Thymus (tissue), 11 donors: ENCODE measurements around the gene PCBD1. TPM values are rescaled to one million over a fixed set of nuclear protein-coding genes. Genes with fewer than 3 reads are reported as not detected.

Experiments
- DNase-seq, 9 donors: peaks; one replicate each; pipeline ENCODE4 v3.0.0-alpha.2; 2013; ENCODE audit warnings: low spot score in 9 of 9, low read depth in 6 of 9, missing footprints in 1 of 9
- H3K27ac ChIP-seq, 2 donors: one replicate each; pipeline ENCODE4 v1.5.1; 2013; ENCODE audit warnings: control low read depth in 1 of 2, low read depth in 1 of 2, low read length in 1 of 2, mild to moderate bottlenecking in 1 of 2, moderate library complexity in 1 of 2
- H3K27me3 ChIP-seq, 2 donors: one replicate each; pipeline ENCODE4 v1.5.1; 2013; ENCODE audit warnings: low read length in 1 of 2; ENCODE audit not compliant: control insufficient read depth in 2 of 2, insufficient read depth in 1 of 2
- H3K36me3 ChIP-seq, 2 donors: one replicate each; pipeline ENCODE4 v1.5.1; 2013; ENCODE audit warnings: low read length in 1 of 2, mild to moderate bottlenecking in 1 of 2, moderate library complexity in 1 of 2; ENCODE audit not compliant: control insufficient read depth in 2 of 2, insufficient read depth in 2 of 2
- H3K4me1 ChIP-seq, 2 donors: one replicate each; pipeline ENCODE4 v1.5.1; 2013; ENCODE audit warnings: low read length in 2 of 2; ENCODE audit not compliant: control insufficient read depth in 2 of 2, insufficient read depth in 2 of 2
- H3K4me3 ChIP-seq, 2 donors: one replicate each; pipeline ENCODE4 v1.5.1; 2013; ENCODE audit warnings: low read length in 2 of 2, control low read depth in 1 of 2, mild to moderate bottlenecking in 1 of 2
- H3K9me3 ChIP-seq, 2 donors: one replicate each; pipeline ENCODE4 v1.5.1; 2013; ENCODE audit warnings: low read length in 1 of 2, mild to moderate bottlenecking in 1 of 2; ENCODE audit not compliant: control insufficient read depth in 2 of 2, insufficient read depth in 1 of 2
- WGBS: extraction: QIAGEN DNeasy Blood & Tissue Kit; methylation state at CpG from one replicate; pipeline ENCODE4 v1.1.7; 2013; 5-methylcytosine and 5-hydroxymethylcytosine counted together
- polyA plus RNA-seq: library from polyadenylated mRNA; stranded (reverse); fragments of 200-250 nt; gene quantifications from one replicate; pipeline ENCODE4 v1.2.3, GENCODE V29; 2013
- total RNA-seq: library from RNA; stranded (reverse); fragments of 120-200 nt; gene quantifications from one replicate; pipeline ENCODE4 v1.2.4, GENCODE V29; 2013
- donor health status: healthy.

Gene PCBD1
- total and polyA plus RNA-seq, 2 donors = 22.0 to 59.0 TPM

GRCh38 chr10:70896551-70896950, 8.2 kb upstream of the PCBD1 start:
- Histone ChIP-seq H3K4me1 (peaks cover 0 to 13% of the 10 kb centered on the region in 2 donors), H3K4me3 (no peak overlapping the region), H3K27me3 (no peaks in the 10 kb centered on the region), H3K27ac (no peak overlapping the region), H3K36me3 (no peaks in the 10 kb centered on the region), H3K9me3 (no peaks in the 10 kb centered on the region)
- WGBS = 98% methylated on average over 1 of the region's 1 CpG
- no peak for DNase-seq

GRCh38 chr10:70894416-70894815, 6.1 kb upstream of the PCBD1 start:
- no peaks in the 10 kb centered on the region for H3K27me3 ChIP-seq
- no peak overlapping the region for H3K27ac ChIP-seq
- 97% methylated on average over 2 of the region's 2 CpGs for WGBS
- H3K4me3 ChIP-seq = no peak overlapping the region
- no peak for DNase-seq
- H3K9me3 ChIP-seq = no peaks in the 10 kb centered on the region
- no peaks in the 10 kb centered on the region for H3K36me3 ChIP-seq
- peaks cover 0 to 13% of the 10 kb centered on the region in 2 donors for H3K4me1 ChIP-seq

GRCh38 chr10:70893227-70894006, 5.1 kb upstream of the PCBD1 start:
- Histone ChIP-seq H3K9me3 (no peaks in the 10 kb centered on the region), H3K27me3 (peaks cover 0 to 5% of the 10 kb centered on the region in 2 donors), H3K27ac (no peak overlapping the region), H3K4me1 (peaks cover 1 to 17% of the 10 kb centered on the region in 2 donors), H3K36me3 (no peaks in the 10 kb centered on the region), H3K4me3 (no peak overlapping the region)
- 62% methylated on average over 10 of the region's 10 CpGs for WGBS
- DNase-seq = peak in 5 of 9 donors; percentile 15 to 64 (median 30)

GRCh38 chr10:70892631-70893030, 4.3 kb upstream of the PCBD1 start:
- 98% methylated on average over 4 of the region's 4 CpGs for WGBS
- Histone ChIP-seq H3K9me3 (no peaks in the 10 kb centered on the region), H3K4me3 (no peak overlapping the region), H3K36me3 (no peaks in the 10 kb centered on the region), H3K4me1 (peaks cover 3 to 19% of the 10 kb centered on the region in 2 donors), H3K27ac (no peak overlapping the region), H3K27me3 (peaks cover 0 to 11% of the 10 kb centered on the region in 2 donors)
- no peak for DNase-seq

GRCh38 chr10:70891627-70892026, 3.3 kb upstream of the PCBD1 start:
- H3K4me1 ChIP-seq = peaks cover 3 to 21% of the 10 kb centered on the region in 2 donors
- H3K4me3 ChIP-seq = no peak overlapping the region
- H3K36me3 ChIP-seq = no peaks in the 10 kb centered on the region
- no peaks in the 10 kb centered on the region for H3K9me3 ChIP-seq
- DNase-seq = no peak
- no peak overlapping the region for H3K27ac ChIP-seq
- WGBS = 96% methylated on average over 1 of the region's 1 CpG
- H3K27me3 ChIP-seq = peaks cover 0 to 14% of the 10 kb centered on the region in 2 donors

GRCh38 chr10:70890917-70891431, 2.6 kb upstream of the PCBD1 start:
- 97% methylated on average over 7 of the region's 7 CpGs for WGBS
- Histone ChIP-seq H3K9me3 (no peaks in the 10 kb centered on the region), H3K27me3 (peaks cover 0 to 14% of the 10 kb centered on the region in 2 donors), H3K4me3 (no peak overlapping the region), H3K36me3 (no peaks in the 10 kb centered on the region), H3K4me1 (peaks cover 3 to 21% of the 10 kb centered on the region in 2 donors), H3K27ac (no peak overlapping the region)
- DNase-seq = no peak

GRCh38 chr10:70889291-70889690, 926 bp upstream of the PCBD1 start:
- Histone ChIP-seq H3K4me3 (no peak overlapping the region), H3K27ac (no peak overlapping the region), H3K9me3 (no peaks in the 10 kb centered on the region), H3K36me3 (peaks cover 0 to 4% of the 10 kb centered on the region in 2 donors), H3K4me1 (peaks cover 3 to 21% of the 10 kb centered on the region in 2 donors), H3K27me3 (peaks cover 0 to 14% of the 10 kb centered on the region in 2 donors)
- WGBS = 98% methylated on average over 3 of the region's 3 CpGs
- DNase-seq = no peak

- H3K36me3 ChIP-seq = peaks cover 0 to 4% of the 10 kb centered on the region in 2 donors
- H3K4me1 ChIP-seq = peaks cover 3 to 9% of the 10 kb centered on the region in 2 donors
- H3K4me3 ChIP-seq = peak overlapping the region; percentile 61 to 70
- DNase-seq = no peak
- WGBS = 87% methylated on average over 12 of the region's 12 CpGs
- H3K27ac ChIP-seq = peak overlapping the region in 1 of 2 donors; percentile 55
- no peaks in the 10 kb centered on the region for H3K9me3 ChIP-seq
- peaks cover 0 to 14% of the 10 kb centered on the region in 2 donors for H3K27me3 ChIP-seq
Measured at GRCh38 chr10:70886921-70887665, 1.3 kb downstream of the PCBD1 start.
